Astrocyte (in vitro differentiated cells and primary cell): Measurements from ENCODE around the gene SLC48A1. TPM values are rescaled to one million over a fixed set of nuclear protein-coding genes. Genes with fewer than 3 reads are reported as not detected.

ENCODE experiments used
- DNase-seq: peaks from one replicate; pipeline ENCODE4 v3.0.0-alpha.2; 2010; ENCODE audit warnings: low read depth
- FAIRE-seq: peaks from 2 replicates; lab custom pipeline; 2011; peaks lifted over from hg19 to GRCh38; lab: Jason Lieb, UNC
- H2AFZ ChIP-seq: 2 replicates; pipeline ENCODE4 v1.6.0; 2012; ENCODE audit warnings: low read depth, low read length, inconsistent platforms
- H3K27ac ChIP-seq: 2 replicates; pipeline ENCODE4 v1.5.1; 2011; ENCODE audit warnings: low read depth, low read length, inconsistent platforms
- H3K27me3 ChIP-seq: 2 replicates; pipeline ENCODE4 v1.6.0; 2011; ENCODE audit warnings: low read length, inconsistent platforms; ENCODE audit not compliant: insufficient read depth
- H3K36me3 ChIP-seq: 2 replicates; pipeline ENCODE4 v1.5.1; 2011; ENCODE audit warnings: low read length, inconsistent platforms; ENCODE audit not compliant: insufficient read depth
- H3K4me1 ChIP-seq: 2 replicates; pipeline ENCODE4 v1.5.1; 2011; ENCODE audit warnings: low read length, inconsistent platforms; ENCODE audit not compliant: insufficient read depth
- H3K4me2 ChIP-seq: 2 replicates; pipeline ENCODE4 v1.6.0; 2012; ENCODE audit warnings: low read length, inconsistent platforms
- H3K4me3 ChIP-seq: 2 replicates; pipeline ENCODE4 v1.5.1; 2011; ENCODE audit warnings: low read depth, mild to moderate bottlenecking, low read length, inconsistent platforms; ENCODE audit not compliant: insufficient read depth
- H3K79me2 ChIP-seq: 2 replicates; pipeline ENCODE4 v1.6.0; 2012; ENCODE audit warnings: mild to moderate bottlenecking, low read length, inconsistent platforms; ENCODE audit not compliant: insufficient read depth
- H3K9ac ChIP-seq: 2 replicates; pipeline ENCODE4 v1.6.0; 2012; ENCODE audit warnings: mild to moderate bottlenecking, low read length, inconsistent platforms
- H3K9me3 ChIP-seq: 2 replicates; pipeline ENCODE4 v1.5.1; 2012; ENCODE audit warnings: low read depth, mild to moderate bottlenecking, low read length, inconsistent platforms; ENCODE audit not compliant: insufficient read depth
- H4K20me1 ChIP-seq: 2 replicates; pipeline ENCODE4 v1.6.0; 2012; ENCODE audit warnings: low read length, inconsistent platforms; ENCODE audit not compliant: insufficient read depth
- H3K27ac Mint-ChIP-seq: one replicate; pipeline ENCODE4 v1.8.0; 2021; ENCODE audit warnings: mild to moderate bottlenecking, mixed read lengths; ENCODE audit not compliant: unreplicated experiment
- H3K27me3 Mint-ChIP-seq: one replicate; pipeline ENCODE4 v1.8.0; 2021; ENCODE audit warnings: low read depth, mixed read lengths; ENCODE audit not compliant: unreplicated experiment
- H3K36me3 Mint-ChIP-seq: one replicate; pipeline ENCODE4 v1.8.0; 2021; ENCODE audit warnings: low read depth, mixed read lengths; ENCODE audit not compliant: unreplicated experiment
- H3K4me1 Mint-ChIP-seq: one replicate; pipeline ENCODE4 v1.8.0; 2021; ENCODE audit warnings: low read depth, mixed read lengths; ENCODE audit not compliant: unreplicated experiment
- H3K4me3 Mint-ChIP-seq: one replicate; pipeline ENCODE4 v1.8.0; 2021; ENCODE audit warnings: mild to moderate bottlenecking, moderate library complexity, mixed read lengths; ENCODE audit not compliant: unreplicated experiment
- H3K9me3 Mint-ChIP-seq: one replicate; pipeline ENCODE4 v1.8.0; 2021; ENCODE audit warnings: mild to moderate bottlenecking, mixed read lengths; ENCODE audit not compliant: unreplicated experiment
- CTCF ChIP-seq: IDR thresholded peaks from 2 replicates; pipeline ENCODE4 v1.5.1; 2011; ENCODE audit warnings: low read depth, mild to moderate bottlenecking, inconsistent platforms, low read length, moderate library complexity; ENCODE audit not compliant: insufficient read depth
- EZH2 ChIP-seq: IDR thresholded peaks from 2 replicates; pipeline ENCODE4 v1.6.1; 2012; ENCODE audit warnings: mild to moderate bottlenecking, low read length, inconsistent platforms; ENCODE audit not compliant: insufficient read depth
- total RNA-seq: library from RNA; stranded (reverse); gene quantifications from 2 replicates; pipeline ENCODE4 v1.2.1, GENCODE V29; 2021

The SLC48A1 gene
- total RNA-seq, 1 donor from 2014 or later = 23.8 TPM

DNA sequence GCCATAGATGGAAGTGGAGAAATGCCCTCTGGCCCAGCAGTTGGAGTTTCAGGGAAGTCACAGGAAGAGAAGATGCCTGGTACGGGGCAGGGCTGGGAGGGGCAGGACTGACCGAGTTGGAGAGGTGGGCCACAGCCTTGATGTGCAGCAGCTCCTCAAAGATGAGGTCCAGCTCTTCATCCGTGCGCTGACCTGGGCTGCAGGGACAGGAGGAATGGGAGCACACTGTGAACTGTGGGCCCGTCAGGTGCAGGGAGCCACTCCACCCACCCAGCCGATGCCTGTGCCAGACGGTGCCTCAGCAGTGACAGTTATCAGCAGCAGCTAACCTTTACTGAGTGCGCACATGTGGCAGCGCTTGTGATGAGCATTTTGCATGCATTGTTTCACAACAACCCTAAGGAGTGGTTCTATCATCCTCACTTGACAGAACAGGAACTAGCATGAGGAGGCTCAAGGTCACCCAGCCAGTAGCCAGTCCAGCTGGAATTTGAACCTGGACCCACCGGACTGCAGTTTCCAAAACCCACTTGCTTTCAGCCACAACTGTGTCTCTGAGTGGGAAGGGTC lies 22.7 kb upstream of the SLC48A1 start:
- peaks cover 10% of the 10 kb centered on the region for H3K4me1 Mint-ChIP-seq
- no peak for FAIRE-seq
- no peak overlapping the region for H2AFZ ChIP-seq

GRCh38 chr12:47750916-47751470 lies 22.0 kb upstream of the SLC48A1 start:
- H3K36me3 Mint-ChIP-seq = peaks cover 20% of the 10 kb centered on the region
- no peak overlapping the region for H3K27ac Mint-ChIP-seq
- no peak overlapping the region for H3K4me3 Mint-ChIP-seq
- Histone ChIP-seq H3K4me3 (no peak overlapping the region), H3K4me2 (no peak overlapping the region), H3K9ac (no peak overlapping the region), H3K4me1 (peaks cover 15% of the 10 kb centered on the region), H3K27me3 (no peaks in the 10 kb centered on the region), H3K27ac (no peak overlapping the region), H3K36me3 (no peaks in the 10 kb centered on the region), H4K20me1 (no peaks in the 10 kb centered on the region), H3K79me2 (no peaks in the 10 kb centered on the region), H2AFZ (no peak overlapping the region), H3K9me3 (no peaks in the 10 kb centered on the region)
- no peak for TF ChIP-seq CTCF
- no peak for TF ChIP-seq EZH2
- DNase-seq (no peak), FAIRE-seq (no peak)
- no peaks in the 10 kb centered on the region for H3K9me3 Mint-ChIP-seq
- peaks cover 14% of the 10 kb centered on the region for H3K4me1 Mint-ChIP-seq
- peaks cover 50% of the 10 kb centered on the region for H3K27me3 Mint-ChIP-seq

More for the DNA sequence above, 22.7 kb upstream of the SLC48A1 start:
- TF ChIP-seq CTCF = no peak
- no peak for TF ChIP-seq EZH2
- Histone ChIP-seq H3K79me2 (no peaks in the 10 kb centered on the region), H3K4me3 (no peak overlapping the region), H3K36me3 (no peaks in the 10 kb centered on the region), H3K9me3 (no peaks in the 10 kb centered on the region), H3K9ac (no peak overlapping the region), H3K4me2 (no peak overlapping the region), H4K20me1 (no peaks in the 10 kb centered on the region), H3K4me1 (peaks cover 15% of the 10 kb centered on the region), H3K27me3 (peaks cover 2% of the 10 kb centered on the region), H3K27ac (no peak overlapping the region)
- Mint-ChIP-seq H3K9me3 (no peaks in the 10 kb centered on the region), H3K36me3 (peaks cover 20% of the 10 kb centered on the region), H3K27ac (no peak overlapping the region), H3K27me3 (peaks cover 56% of the 10 kb centered on the region), H3K4me3 (no peak overlapping the region)
- DNase-seq = no peak

- Mint-ChIP-seq H3K27ac (no peak overlapping the region), H3K4me1 (peaks cover 14% of the 10 kb centered on the region), H3K27me3 (peaks cover 44% of the 10 kb centered on the region), H3K4me3 (no peak overlapping the region), H3K9me3 (no peaks in the 10 kb centered on the region), H3K36me3 (peaks cover 18% of the 10 kb centered on the region)
- no peaks in the 10 kb centered on the region for H3K9me3 ChIP-seq
- peaks cover 15% of the 10 kb centered on the region for H3K4me1 ChIP-seq
- no peak overlapping the region for H3K4me3 ChIP-seq
- no peak overlapping the region for H3K27ac ChIP-seq
- H3K4me2 ChIP-seq = no peak overlapping the region
- no peak for FAIRE-seq
- H3K36me3 ChIP-seq = no peaks in the 10 kb centered on the region
- H3K27me3 ChIP-seq = no peaks in the 10 kb centered on the region
- H3K79me2 ChIP-seq = no peaks in the 10 kb centered on the region
- H2AFZ ChIP-seq = no peak overlapping the region
- no peak for TF ChIP-seq EZH2
- no peak overlapping the region for H3K9ac ChIP-seq
- H4K20me1 ChIP-seq = no peaks in the 10 kb centered on the region
- DNase-seq = no peak
These were observed 21.5 kb upstream of the SLC48A1 start for GRCh38 chr12:47751561-47751960.
